Measurements from ENCODE around the gene C19orf67.

The C19orf67 gene

DNA sequence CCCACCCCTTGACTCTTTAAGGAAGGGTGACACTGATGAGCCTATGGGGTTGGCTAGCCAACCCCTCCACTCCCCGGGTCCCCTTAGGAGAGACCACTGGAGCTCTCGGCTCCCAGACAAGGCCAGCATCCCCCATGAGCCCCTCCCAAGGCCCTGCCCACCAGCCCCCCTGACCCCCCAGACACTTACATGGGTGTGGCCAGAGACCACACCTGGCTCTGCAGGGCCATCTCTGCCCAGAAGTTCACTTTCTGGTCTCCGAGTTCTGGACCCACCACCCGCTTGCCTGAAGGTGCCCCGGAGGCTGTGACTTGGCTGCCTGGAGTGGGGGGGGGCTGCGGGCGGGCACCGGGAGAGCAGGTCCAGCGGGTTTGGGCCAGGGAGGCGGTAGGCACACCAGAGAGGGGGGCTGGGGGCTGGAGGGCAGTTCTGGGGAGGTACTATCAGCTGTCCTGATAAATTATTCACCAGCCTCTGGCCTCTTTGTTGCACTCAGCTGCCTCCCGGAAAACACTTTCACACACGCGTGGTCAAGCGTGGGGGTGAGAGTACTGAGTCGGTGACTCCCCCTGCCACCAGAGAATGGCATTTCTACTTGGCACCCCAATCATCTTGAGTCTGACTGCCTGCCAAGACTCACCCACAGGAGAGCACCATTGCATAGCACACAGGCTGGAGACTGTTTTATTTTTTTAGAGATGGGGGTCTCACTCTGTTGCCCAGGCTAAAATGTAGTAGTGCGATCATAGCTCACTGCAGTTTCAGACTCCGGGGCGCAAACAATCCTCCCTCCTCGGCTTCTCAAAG, 23.6 kb downstream of the C19orf67 start, which contains the start of gene PALM3:
TSS of gene PALM3 (minus strand) at position 326 of the 807 bp plus-strand sequence. CDS start at position 230, 96 bp downstream.
- H3K4me3 ChIP-seq (ENCODE audit: low read length), result no peak within 1 kb of the TSS
- no peak for DNase-seq (ENCODE audit: low read depth)
- TF ChIP-seq, protein P1, sequence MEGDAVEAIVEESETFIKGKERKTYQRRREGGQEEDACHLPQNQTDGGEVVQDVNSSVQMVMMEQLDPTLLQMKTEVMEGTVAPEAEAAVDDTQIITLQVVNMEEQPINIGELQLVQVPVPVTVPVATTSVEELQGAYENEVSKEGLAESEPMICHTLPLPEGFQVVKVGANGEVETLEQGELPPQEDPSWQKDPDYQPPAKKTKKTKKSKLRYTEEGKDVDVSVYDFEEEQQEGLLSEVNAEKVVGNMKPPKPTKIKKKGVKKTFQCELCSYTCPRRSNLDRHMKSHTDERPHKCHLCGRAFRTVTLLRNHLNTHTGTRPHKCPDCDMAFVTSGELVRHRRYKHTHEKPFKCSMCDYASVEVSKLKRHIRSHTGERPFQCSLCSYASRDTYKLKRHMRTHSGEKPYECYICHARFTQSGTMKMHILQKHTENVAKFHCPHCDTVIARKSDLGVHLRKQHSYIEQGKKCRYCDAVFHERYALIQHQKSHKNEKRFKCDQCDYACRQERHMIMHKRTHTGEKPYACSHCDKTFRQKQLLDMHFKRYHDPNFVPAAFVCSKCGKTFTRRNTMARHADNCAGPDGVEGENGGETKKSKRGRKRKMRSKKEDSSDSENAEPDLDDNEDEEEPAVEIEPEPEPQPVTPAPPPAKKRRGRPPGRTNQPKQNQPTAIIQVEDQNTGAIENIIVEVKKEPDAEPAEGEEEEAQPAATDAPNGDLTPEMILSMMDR (conservative IDR thresholded peaks at IDR 0.05; ENCODE audit: low read depth, low read length), result no peak

DNA sequence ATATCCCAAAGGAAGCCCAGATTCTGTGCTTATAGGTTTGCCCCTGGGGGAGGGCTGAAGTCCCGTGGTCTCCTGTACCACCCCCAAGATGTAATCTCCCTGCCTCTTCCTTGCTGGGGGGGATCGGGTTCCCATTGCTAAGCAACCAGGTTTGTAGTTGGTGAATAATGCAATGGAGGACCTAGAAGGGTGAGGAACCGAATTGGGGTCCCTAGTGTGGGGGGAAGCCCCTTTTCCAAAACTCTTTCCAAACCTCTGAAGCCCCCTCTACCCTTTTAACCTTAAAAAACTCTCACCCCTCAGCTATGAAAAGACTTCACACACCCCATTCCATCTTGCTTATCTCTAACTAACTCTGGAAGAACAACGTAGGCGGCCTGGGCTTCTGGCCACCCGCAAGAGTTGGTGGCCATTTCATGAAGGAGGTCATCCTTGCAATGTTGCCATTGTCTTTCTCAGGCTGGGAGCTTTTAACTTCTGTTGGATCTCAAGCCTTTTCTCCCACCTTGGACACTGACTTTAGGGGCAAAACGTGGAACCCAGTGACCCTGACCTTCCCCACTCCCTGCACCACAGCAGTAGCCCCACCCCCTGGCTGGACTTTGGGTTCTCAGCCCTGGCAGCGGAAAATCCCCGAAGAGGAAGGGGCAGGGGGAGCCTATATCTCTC, 24.4 kb downstream of the C19orf67 start:
- TF ChIP-seq, protein P1 (conservative IDR thresholded peaks at IDR 0.05; ENCODE audit: low read depth, low read length), result no peak
- no peak for DNase-seq (ENCODE audit: low read depth)
- H3K4me3 ChIP-seq (ENCODE audit: low read length), result no peak overlapping the region

DNA sequence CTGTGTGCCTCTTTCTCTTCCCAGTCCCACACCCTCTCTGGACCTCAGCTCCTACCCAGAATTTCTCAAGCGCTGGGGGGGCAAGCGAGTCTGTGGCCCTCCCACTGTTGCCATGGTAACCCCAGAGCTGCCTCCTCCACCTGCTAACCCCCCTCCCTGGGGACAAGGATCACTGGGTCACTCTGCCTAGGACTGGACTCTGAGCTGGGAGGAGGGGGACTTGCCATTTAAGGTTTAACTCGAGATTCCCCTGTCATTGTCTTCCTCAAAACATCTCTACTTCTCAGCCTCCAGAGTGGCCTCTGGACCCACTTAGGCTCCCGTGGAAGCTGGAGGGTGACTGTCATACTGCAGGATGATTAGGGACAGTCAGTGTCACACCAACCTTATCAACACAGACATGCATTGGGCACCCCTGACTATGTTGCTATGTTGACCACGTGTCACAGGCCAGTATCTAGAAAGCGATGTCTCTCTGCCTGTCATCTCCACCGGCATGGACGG, 25.9 kb downstream of the C19orf67 start:
- H3K4me3 ChIP-seq (ENCODE audit: low read length), result no peak overlapping the region
- no peak for DNase-seq (ENCODE audit: low read depth)
- TF ChIP-seq, protein P1 (conservative IDR thresholded peaks at IDR 0.05; ENCODE audit: low read depth, low read length), result no peak

DNA sequence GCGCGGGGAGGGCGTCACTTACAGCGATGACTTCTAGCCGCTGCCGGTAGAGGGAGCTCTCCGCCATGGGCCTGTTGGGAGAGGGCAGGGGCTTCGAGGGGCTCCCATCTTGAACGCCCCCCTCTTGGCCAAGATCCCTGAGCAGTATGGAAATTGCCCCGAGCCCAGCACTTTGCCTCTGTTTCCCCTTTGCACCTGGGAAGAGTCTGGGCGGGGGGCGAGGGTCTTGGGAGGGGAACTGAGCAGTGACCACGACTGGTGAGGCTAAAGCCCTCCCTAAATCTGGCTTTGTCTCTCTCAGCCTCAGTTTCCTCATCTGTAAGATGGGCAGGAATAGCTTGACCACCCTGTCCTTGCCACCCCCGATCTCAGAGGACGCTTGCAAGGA, 26.5 kb downstream of the C19orf67 start:
- H3K4me3 ChIP-seq (ENCODE audit: low read length), result no peak overlapping the region
- DNase-seq (ENCODE audit: low read depth), result no peak
- TF ChIP-seq, protein P1 (conservative IDR thresholded peaks at IDR 0.05; ENCODE audit: low read depth, low read length), result peak; percentile 85

DNA sequence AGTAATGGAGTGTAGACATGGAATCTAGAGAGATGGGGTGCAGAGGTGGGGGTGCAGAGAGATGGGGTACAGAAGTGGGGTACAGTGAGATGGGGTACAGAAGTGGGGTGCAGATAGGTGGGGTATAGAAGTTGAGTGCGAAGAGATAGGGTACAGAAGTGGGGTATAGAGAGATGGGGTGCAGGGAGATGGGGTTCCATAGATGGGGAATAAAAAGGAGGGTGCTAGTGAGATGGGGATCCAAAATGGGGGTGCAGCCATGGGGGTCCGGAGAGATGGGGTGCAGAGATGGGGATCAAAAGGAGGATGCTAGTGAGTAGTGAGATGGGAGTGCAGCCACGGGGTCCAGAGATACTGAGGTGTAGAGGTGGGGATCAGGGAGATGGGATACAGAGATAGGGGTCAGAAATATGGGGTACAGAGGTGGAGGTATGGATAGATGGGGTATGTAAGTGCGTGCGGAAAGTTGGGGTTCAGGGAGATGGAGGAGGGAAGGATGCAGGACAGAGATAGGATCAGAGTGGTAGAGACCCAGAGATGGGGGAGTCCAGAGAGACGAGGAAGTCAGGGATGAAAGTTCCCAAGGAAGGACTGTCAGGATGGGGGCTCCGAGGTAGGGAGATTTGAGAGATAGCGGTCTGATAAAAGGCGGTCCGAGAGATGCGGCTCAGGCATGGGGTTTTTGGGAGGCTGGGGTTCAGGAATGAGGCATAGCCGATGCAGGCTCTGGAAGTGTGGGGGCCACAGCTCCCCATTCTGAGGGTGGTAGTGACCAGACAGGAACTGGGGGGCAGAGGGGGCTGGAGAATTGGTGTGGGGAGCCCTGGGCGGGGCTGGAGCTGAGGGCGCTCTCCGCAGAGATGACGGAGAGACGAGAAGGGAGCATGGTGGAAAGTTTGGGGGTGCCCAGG, 27.1 kb downstream of the C19orf67 start:
- H3K4me3 ChIP-seq (ENCODE audit: low read length), result no peak overlapping the region
- TF ChIP-seq, protein P1 (conservative IDR thresholded peaks at IDR 0.05; ENCODE audit: low read depth, low read length), result no peak
- no peak for DNase-seq (ENCODE audit: low read depth)

DNA sequence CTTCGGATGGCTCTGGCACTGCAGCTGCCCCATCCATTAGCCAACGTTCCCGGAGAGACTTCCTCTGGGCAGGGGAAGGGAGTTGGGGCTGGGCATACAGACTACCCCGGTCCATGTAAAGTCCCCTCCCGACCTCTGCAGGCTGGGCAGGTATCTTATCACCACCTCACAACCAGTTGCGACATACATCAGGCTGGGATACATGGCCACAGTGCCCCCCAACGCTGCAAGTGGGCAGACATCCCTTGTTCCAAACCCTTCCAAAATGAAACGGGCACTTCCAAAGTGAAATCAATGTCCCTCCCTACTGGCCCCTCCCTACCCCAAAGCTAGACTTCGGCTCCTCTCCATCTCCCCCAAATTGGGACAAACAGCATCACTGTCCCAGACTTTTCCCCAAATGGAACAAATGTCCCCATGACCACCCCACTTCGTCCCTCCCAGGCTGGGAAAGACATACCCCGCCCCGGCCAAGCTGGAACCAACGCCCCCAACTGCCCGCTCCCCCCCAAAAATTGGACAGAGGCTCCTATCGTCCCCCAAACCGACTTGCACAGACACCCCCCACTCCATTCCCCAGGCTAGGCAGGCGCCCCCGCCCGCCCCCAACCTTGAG, 28.7 kb downstream of the C19orf67 start:
- no peak overlapping the region for H3K4me3 ChIP-seq (ENCODE audit: low read length)
- TF ChIP-seq, protein P1 (conservative IDR thresholded peaks at IDR 0.05; ENCODE audit: low read depth, low read length), result no peak
- DNase-seq (ENCODE audit: low read depth), result no peak
